ENCODE data around the gene GNG2. TPM values are rescaled to one million over a fixed set of nuclear protein-coding genes. Genes with fewer than 3 reads are reported as not detected.

GNG2 gene
- total RNA-seq = 12.7 TPM

DNA sequence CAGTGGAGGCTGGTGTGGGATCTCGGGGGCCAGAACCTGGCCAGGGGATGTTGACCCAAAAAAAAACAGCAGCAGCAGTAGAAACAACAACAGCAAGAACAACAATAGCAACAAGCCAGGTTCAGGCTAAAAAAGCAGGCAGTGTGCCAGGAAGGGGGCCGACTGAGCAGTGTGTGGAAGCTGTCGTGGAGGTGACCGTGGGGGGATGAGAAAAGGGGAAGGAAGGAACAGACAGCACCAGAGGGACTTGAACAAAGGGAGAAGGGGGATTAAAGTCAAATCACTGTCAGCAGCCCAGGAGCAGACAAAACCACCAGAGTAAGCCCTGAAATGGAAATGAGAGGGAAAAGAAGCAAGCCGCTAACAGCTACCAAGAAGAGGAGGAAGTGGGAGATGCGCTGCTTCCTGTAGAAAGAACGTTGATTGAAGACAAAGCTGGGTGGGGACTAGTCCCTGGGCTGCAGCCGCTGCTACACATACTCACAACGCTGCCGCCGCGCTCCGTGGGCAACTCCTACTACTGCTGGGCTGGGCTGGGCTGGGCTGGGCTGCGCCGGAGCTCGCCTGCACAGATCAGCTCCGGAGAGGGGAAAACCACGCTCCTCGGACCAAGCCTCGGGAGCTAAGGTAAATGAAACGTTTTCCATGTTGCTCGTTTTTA lies at the start of gene GNG2:
GNG2 (plus strand) TSS at position 449 of the 661 bp plus-strand sequence. CDS start 90,067 bp downstream, outside the sequence.
- DNase-seq (ENCODE audit: low read depth in 2 of 3, low spot score in 2 of 3) = peak; percentile 64 to 73 (median 68)

DNA sequence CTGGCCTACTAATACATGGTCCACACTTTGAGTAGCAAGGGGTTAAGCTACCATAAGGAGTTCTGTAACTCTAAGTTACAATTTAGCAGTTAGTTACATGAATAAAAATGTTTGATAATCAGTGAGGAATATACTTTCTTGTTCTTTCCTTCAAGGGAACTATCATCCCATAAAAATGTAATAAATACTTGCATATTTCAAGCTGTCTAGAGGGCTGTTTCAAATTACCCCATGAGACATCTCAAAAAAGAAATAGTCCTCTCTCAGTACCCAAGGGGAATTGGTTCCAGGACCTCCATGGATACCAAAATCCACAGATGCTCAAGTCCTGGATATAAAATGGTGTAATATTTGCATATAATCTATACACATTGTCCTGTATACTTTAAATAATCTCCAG lies 48.7 kb upstream of the GNG2 start:
- DNase-seq (ENCODE audit: low read depth in 2 of 3, low spot score in 2 of 3) = no peak

GRCh38 chr14:51816031-51816430 lies 44.4 kb upstream of the GNG2 start:
- no peak for DNase-seq (ENCODE audit: low read depth in 2 of 3, low spot score in 2 of 3)

DNA sequence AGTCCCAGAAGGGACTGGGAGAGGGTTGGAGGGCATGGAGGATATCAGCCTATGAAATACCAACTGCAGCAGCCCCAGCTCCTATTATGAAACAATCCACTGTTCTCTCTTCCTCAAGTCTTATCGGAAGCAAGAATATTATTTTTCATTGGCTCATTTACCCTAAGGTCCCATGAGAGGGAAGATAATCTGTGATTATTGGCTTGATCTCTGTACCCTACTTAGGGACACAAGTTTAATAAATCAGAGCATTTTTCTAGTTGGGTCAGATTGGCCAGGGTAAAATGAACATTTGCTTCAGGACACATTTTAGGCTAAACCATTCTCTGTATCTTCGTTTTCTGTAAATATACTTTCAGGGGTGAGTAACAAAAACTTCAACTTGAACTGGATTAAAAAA lies 43.1 kb upstream of the GNG2 start:
- no peak for DNase-seq (ENCODE audit: low read depth in 2 of 3, low spot score in 2 of 3)

GRCh38 chr14:51818748-51819380 lies 41.5 kb upstream of the GNG2 start:
- DNase-seq (ENCODE audit: low read depth in 2 of 3, low spot score in 2 of 3) = no peak

DNA sequence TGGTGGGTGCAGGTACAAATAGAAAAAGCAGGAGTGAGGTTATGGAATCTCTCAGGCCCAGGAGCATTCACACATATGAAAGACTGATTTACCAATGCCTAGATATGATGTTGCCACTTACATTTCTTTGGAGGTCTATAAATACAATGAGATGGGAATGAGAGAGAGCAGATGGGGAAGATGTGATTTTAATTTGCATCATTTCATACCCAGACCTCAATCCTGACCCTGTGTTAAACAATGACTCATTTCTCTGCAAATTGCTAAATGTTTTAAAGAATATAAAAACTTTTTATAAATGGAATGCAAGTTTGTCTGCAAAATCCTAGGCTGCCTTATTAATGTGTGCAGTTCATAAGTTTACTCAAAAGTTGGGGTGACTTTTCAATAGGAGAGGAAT lies 38.6 kb upstream of the GNG2 start:
- DNase-seq (ENCODE audit: low read depth in 2 of 3, low spot score in 2 of 3) = no peak

DNA sequence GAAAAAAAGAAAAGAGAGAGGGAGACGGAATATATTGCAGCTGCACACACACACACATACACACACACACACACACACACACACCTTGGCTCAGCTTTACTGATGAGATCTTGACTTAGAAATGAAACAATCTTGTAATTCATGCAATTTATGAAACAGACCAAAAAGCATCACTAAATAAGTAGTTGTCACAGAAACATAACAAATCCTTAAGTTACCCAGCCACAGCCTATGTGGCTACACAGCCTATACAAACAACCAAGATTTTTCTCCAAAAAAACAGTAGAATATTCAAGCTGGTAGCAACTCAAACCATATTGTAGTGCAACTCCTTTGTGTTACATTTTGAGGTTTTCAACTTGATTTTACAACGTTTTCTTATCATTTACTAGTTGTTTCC lies 37.9 kb upstream of the GNG2 start:
- DNase-seq (ENCODE audit: low read depth in 2 of 3, low spot score in 2 of 3) = no peak

- no peak for DNase-seq (ENCODE audit: low read depth in 2 of 3, low spot score in 2 of 3)
Measured at GRCh38 chr14:51823706-51824105, 36.7 kb upstream of the GNG2 start.

- DNase-seq (ENCODE audit: low read depth in 2 of 3, low spot score in 2 of 3) = no peak
Measured at GRCh38 chr14:51824191-51824590, 36.2 kb upstream of the GNG2 start.

- DNase-seq (ENCODE audit: low read depth in 2 of 3, low spot score in 2 of 3) = no peak
Measured at GRCh38 chr14:51825926-51826325, 34.5 kb upstream of the GNG2 start.

DNA sequence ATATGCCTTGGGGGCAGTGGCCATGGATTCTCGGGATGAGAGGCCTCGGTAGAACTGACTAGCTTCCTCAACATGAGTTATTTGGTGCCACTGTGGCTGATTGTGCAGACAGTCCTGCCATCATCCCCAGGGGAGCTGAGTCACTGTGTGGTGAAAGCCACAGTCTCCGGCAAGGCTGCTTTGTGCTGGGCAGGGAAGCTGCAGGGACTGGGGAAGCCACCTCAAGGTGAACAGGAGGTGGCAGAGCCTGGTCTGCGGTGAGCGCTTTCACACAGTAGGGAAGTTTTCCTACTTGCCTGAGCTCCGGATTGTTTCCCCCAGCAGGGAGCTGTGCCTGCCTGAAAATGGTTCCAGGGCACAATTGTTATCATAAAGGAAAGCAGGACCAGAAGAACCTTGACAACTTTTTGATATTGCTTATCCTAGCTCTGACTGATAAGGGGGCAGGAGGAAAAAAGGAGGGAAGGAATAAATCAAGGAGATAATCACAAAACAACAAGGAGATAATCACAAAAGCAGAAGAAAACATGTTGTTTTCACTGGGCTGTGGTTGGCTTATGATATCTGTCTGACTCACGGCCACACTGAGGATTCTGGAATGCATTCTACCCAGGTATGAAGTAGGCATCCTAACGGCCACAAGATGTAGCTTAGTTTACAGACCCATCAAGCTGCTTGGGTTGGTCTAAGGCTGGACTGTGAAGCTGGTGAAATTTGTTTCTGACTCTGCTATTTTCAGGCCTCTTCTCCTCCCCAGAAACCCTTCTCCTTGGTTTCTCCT lies 32.2 kb upstream of the GNG2 start:
- DNase-seq (ENCODE audit: low read depth in 2 of 3, low spot score in 2 of 3) = peak in 2 of 3 donors; percentile 90 to 92

DNA sequence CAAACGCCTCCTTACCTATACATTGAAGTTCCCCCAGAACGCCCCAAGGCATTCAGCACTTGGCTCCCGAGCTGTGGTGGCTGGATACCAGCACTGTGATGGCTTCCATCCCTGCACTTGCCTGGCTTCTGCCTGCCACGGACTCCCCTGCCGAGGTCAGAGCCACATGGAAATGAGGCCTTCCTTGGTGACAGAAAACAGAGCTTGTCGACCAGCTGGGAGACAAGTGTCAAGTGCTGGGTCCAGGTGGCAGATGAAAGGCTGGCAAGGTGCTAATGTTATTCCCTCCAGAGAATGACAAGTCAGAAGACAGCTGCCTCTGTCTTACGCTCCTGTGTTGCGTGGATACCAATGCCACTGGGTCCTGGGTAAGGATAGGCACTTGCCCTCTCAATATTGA lies 26.2 kb upstream of the GNG2 start:
- no peak for DNase-seq (ENCODE audit: low read depth in 2 of 3, low spot score in 2 of 3)

DNA sequence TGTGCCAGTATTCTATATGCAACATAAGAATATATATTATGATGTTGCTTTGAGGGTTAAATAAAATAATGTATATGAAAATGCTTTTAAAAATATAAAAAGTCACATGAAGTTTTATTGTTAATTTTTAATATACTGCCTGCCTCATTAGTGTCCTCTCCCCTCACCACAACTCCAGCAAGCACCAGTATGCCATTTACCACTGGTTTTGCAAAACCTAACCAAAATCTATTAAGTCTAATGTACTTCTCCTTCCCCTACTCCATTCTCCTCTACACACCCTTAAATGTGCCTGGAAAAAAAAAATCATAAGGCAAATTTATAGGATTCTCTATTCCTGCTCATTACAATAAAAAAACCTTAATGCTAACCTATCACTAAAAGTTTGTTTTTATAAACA lies 24.0 kb upstream of the GNG2 start:
- DNase-seq (ENCODE audit: low read depth in 2 of 3, low spot score in 2 of 3) = no peak

DNA sequence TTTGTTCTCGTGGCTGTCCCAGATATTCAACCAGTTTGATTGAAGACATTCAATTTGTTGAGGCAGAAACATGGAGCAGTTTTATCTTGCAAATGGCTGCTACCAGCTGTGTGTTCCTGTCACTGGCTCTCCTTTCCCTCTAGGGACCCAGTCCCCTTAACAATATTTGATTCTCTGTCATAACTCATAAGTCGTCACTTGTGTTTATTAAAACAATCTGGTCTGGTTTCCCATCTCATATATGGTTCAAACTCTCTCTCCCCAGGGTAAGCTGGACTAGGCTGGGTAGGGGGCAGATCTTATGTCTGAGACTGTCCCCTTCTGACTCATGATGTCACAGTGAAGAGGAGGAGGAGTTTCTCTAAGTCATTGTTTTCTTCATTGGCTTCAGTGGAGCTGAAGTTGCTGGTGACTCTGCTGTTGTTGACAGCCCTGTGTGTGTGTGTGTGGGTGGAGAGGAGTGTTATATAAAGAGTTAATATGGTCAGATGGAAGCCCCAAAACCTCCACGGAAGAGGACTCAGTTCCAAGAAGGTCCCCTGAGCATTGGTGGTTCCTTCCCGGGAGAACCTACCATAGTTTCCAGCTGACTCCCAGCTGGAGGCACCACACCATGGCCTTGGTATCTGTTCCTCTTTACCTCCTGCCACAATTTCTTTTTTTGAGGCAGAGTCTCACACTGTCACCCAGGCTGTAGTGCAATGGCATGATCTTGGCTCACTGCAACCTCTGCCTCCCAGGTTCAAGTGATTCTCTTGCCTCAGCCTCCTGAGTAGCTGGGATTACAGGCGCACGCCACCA lies 16.1 kb upstream of the GNG2 start:
- DNase-seq (ENCODE audit: low read depth in 2 of 3, low spot score in 2 of 3) = no peak

- DNase-seq (ENCODE audit: low read depth in 2 of 3, low spot score in 2 of 3) = no peak
Measured at GRCh38 chr14:51845811-51846210, 14.6 kb upstream of the GNG2 start.

DNA sequence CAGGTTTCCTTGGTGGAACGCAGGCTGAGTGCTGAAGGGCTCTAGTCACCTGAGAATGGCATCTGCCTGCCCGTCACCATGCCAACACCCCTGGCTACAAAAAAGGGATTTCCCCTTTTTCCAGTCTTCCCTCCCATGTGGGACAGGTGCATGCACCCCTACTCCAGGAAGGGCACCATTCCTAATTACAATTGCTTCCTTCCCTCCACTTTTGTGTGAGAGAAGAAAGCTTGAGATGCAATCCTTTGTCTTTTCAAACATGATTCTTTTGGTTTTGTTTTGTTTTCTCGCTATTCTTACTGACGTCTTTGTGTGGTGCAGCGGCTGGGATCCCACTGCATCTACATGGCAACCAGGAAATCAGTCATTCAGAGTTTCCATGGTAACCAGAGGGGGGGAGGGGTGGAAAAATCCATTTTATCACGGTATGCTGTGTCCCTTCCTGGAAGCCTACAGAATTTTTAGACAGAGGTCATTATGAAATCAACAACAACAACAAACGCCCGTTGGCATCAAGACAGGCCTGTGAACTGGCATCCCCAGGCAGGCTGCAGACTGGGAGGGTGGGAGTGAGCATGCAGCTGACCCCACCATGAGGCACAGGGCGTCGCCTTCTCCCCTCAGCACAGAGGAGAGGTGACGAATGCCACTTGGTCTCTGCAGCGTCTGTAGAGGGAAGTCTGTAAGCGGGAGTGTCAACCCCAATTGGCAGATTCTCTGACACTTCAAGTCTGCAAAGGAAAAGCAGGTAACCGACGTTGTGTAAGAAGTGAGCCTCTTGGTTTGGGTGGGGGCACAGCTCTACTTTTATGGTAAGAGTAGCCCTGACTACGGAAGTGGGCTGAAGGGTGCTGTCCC lies 13.6 kb upstream of the GNG2 start:
- peak; percentile 89 to 99 (median 96) for DNase-seq (ENCODE audit: low read depth in 2 of 3, low spot score in 2 of 3)

DNA sequence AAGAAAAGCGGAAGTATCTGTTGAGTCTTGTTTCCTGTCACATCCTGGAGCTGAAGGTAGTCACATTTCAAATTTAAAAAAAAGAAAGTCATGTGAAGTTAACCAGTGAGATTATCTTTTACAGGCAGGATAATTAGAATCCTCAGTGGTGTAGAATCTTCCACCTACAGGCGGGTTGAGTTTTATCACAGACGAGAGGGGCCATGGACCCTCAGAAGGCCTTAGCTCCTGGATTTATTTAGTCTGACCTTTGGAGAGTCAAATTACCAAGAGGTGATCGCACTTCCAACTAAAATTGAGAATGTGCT lies 13.0 kb upstream of the GNG2 start:
- DNase-seq (ENCODE audit: low read depth in 2 of 3, low spot score in 2 of 3) = no peak

DNA sequence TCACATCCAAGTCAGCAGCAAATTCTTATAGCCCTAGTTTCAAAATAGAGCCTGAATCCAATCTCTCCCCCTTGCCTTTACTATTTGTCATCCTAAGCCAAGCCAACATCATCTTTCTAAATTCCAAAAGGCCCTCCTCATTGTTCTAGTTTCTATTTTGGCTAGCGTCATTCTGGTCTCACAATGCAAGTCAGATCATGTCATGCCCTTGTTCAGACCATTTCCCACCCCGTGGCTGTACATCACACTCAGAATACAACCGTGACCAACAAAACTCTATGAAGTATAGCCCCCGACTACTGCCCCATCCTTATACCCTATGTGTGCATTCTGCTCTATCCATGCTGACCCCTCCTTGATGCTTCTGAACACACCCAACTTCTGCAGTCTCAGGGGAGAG lies 12.3 kb upstream of the GNG2 start:
- DNase-seq (ENCODE audit: low read depth in 2 of 3, low spot score in 2 of 3) = no peak

DNA sequence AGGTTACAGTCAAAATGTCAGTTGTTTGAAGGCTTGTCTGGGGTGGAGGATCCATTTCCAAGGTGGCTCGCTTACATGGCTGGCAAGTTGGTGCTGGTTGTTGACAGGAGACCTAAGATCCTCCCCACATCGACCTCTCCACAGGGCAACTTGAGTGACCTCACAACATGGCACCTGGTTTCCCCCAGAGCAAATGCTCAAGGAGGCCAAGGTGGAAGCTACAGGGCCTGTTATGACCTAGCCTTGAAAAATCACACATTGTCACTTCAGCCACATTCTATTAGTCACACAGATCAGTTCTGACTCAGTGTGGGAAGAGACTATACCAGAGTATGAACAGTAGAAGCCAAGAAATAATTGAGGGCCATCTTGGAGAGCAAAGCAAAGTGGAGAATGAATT lies 11.3 kb upstream of the GNG2 start:
- no peak for DNase-seq (ENCODE audit: low read depth in 2 of 3, low spot score in 2 of 3)

DNA sequence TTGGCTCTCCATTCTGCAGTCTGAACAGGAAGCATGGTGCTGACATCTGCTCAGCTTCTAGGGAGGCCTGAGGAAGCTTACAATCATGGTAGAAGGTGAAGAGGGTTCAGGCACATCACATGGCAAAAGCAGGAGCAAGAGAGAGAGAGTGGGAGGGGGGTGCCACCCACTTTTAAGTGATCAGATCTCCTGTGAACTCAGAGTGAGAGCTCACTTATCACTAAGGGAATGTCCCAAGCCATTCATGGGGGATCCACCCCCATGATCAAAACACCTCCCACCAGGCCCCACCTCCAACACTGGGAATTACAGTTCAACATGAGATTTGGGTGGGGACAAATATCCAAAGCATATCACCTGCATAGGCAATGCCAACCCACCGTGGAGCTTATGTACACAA lies 9.8 kb upstream of the GNG2 start:
- no peak for DNase-seq (ENCODE audit: low read depth in 2 of 3, low spot score in 2 of 3)

Measured in hematopoietic multipotent progenitor cell (in vitro differentiated cells).